Jurkat, Clone E6-1 (cell line): Measurements from ENCODE around the gene DKK3.

ENCODE experiments used
- DNase-seq: peaks from one replicate; pipeline ENCODE4 v3.0.0-alpha.2; 2011; ENCODE audit warnings: low read depth, low spot score
- H3K4me3 ChIP-seq: 2 replicates; pipeline ENCODE4 v1.5.1; 2011; ENCODE audit warnings: mild to moderate bottlenecking, low read length, control low read depth, moderate library complexity

DKK3 gene

GRCh38 chr11:11913395-11913794 lies 95.0 kb downstream of the DKK3 start:
- no peak overlapping the region for H3K4me3 ChIP-seq
- no peak for DNase-seq
